Calu3 (cell line): ENCODE measurements around the gene LGR4. TPM values are rescaled to one million over a fixed set of nuclear protein-coding genes. Genes with fewer than 3 reads are reported as not detected.

Experiments used
- BruUV-seq: library from RNA; stranded (reverse); fragments of 400-500 nt; replicated peaks from 2 replicates; lab custom pipeline; 2021; lab: Mats Ljungman, UMichigan
- CTCF ChIA-PET: fragments of 300-600 bp; sonication (Branson Sonifier 250); formaldehyde crosslinking; loops from one replicate; lab custom pipeline; 2022; ENCODE audit warnings: antibody characterized with exemption; lab: Charles Lee
- DNase-seq: peaks from one replicate; pipeline ENCODE4 v3.0.0; 2022
- H3K27ac Mint-ChIP-seq: one replicate; pipeline ENCODE4 v1.8.0; 2022; ENCODE audit warnings: mixed read lengths; ENCODE audit not compliant: unreplicated experiment
- H3K27me3 Mint-ChIP-seq: one replicate; pipeline ENCODE4 v1.8.0; 2022; ENCODE audit warnings: mixed read lengths; ENCODE audit not compliant: unreplicated experiment
- H3K36me3 Mint-ChIP-seq: one replicate; pipeline ENCODE4 v1.8.0; 2022; ENCODE audit warnings: mild to moderate bottlenecking, moderate library complexity, mixed read lengths; ENCODE audit not compliant: insufficient read depth, unreplicated experiment
- H3K4me1 Mint-ChIP-seq: one replicate; pipeline ENCODE4 v1.8.0; 2022; ENCODE audit warnings: mild to moderate bottlenecking, low read depth, mixed read lengths; ENCODE audit not compliant: unreplicated experiment
- H3K4me3 Mint-ChIP-seq: one replicate; pipeline ENCODE4 v1.8.0; 2022; ENCODE audit warnings: mild to moderate bottlenecking, low read depth, moderate library complexity, mixed read lengths; ENCODE audit not compliant: unreplicated experiment
- H3K9me3 Mint-ChIP-seq: one replicate; pipeline ENCODE4 v1.8.0; 2022; ENCODE audit warnings: low read depth, mixed read lengths; ENCODE audit not compliant: unreplicated experiment
- CTCF ChIP-seq: fragments of 200-600 bp; IDR thresholded peaks from one replicate; pipeline ENCODE4 v1.8.0; 2022; ENCODE audit warnings: antibody characterized with exemption; ENCODE audit not compliant: unreplicated experiment
- intact Hi-C: fragments of 100-400 bp; cut with micrococcal nuclease; formaldehyde crosslinking; loops from one replicate; pipeline ENCODE4 v1.10.0; 2022; ENCODE audit not compliant: unreplicated experiment
- total RNA-seq: library from RNA; stranded (reverse); gene quantifications from 2 replicates; pipeline ENCODE4 v1.2.3, GENCODE V29; 2022

LGR4 gene
- total RNA-seq, 1 experiment from 2014 or later, result 50.0 TPM

GRCh38 chr11:27384227-27384626 lies 88.4 kb downstream of the LGR4 start:
- H3K36me3 Mint-ChIP-seq, result peaks cover 13% of the 10 kb centered on the region
- CTCF ChIA-PET, result interaction anchor here (1.0 kb wide), 1 partner anchor 102 kb away, joined by 3 read pairs; no protein-coding TSS in a partner anchor

GRCh38 chr11:27383645-27384044 lies 88.9 kb downstream of the LGR4 start:
- H3K4me3 Mint-ChIP-seq, result no peak overlapping the region
- CTCF ChIA-PET, result interaction anchor here (1.6 kb wide), 1 partner anchor 82 kb away, joined by 3 read pairs; no protein-coding TSS in a partner anchor
- H3K27me3 Mint-ChIP-seq, result no peaks in the 10 kb centered on the region
- intact Hi-C loops, result no loop called here
- no peak for TF ChIP-seq CTCF
- DNase-seq, result no peak
- BruUV-seq, result no TSS peak
- no peaks in the 10 kb centered on the region for H3K9me3 Mint-ChIP-seq
- peaks cover 40% of the 10 kb centered on the region for H3K4me1 Mint-ChIP-seq
- peaks cover 18% of the 10 kb centered on the region for H3K36me3 Mint-ChIP-seq
- H3K27ac Mint-ChIP-seq, result no peak overlapping the region

More at GRCh38 chr11:27384227-27384626, 88.4 kb downstream of the LGR4 start:
- intact Hi-C loops, result no loop called here
- H3K27me3 Mint-ChIP-seq, result no peaks in the 10 kb centered on the region
- no peak overlapping the region for H3K27ac Mint-ChIP-seq
- H3K4me3 Mint-ChIP-seq, result no peak overlapping the region
- TF ChIP-seq CTCF, result no peak
- BruUV-seq, result no TSS peak
- H3K4me1 Mint-ChIP-seq, result peaks cover 40% of the 10 kb centered on the region
- no peak for DNase-seq
- H3K9me3 Mint-ChIP-seq, result no peaks in the 10 kb centered on the region

GRCh38 chr11:27381238-27381666 lies 91.3 kb downstream of the LGR4 start:
- Mint-ChIP-seq H3K27ac (peak overlapping the region; percentile 60), H3K9me3 (no peaks in the 10 kb centered on the region), H3K4me3 (no peak overlapping the region), H3K36me3 (peaks cover 18% of the 10 kb centered on the region), H3K4me1 (peaks cover 33% of the 10 kb centered on the region), H3K27me3 (no peaks in the 10 kb centered on the region)
- DNase-seq, result no peak
- CTCF ChIA-PET, result interaction anchor here (1.0 to 1.3 kb wide), 4 partner anchors 10 to 85 kb away, joined by 3 to 5 read pairs (median 3); no protein-coding TSS in a partner anchor
- no peak for TF ChIP-seq CTCF
- BruUV-seq, result no TSS peak
- intact Hi-C loops, result no loop called here

GRCh38 chr11:27380771-27381170 lies 91.8 kb downstream of the LGR4 start:
- intact Hi-C loops, result no loop called here
- H3K4me1 Mint-ChIP-seq, result peaks cover 32% of the 10 kb centered on the region

More at GRCh38 chr11:27380771-27381170, 91.8 kb downstream of the LGR4 start:
- no peak for DNase-seq
- no TSS peak for BruUV-seq
- CTCF ChIA-PET, result interaction anchor here (1.0 to 1.3 kb wide), 4 partner anchors 11 to 85 kb away, joined by 3 to 5 read pairs (median 3); no protein-coding TSS in a partner anchor
- peaks cover 18% of the 10 kb centered on the region for H3K36me3 Mint-ChIP-seq
- TF ChIP-seq CTCF, result no peak
- peak overlapping the region; percentile 60 for H3K27ac Mint-ChIP-seq
- no peak overlapping the region for H3K4me3 Mint-ChIP-seq
- H3K27me3 Mint-ChIP-seq, result no peaks in the 10 kb centered on the region
- no peaks in the 10 kb centered on the region for H3K9me3 Mint-ChIP-seq
